ENCODE data around the gene LRRTM2. TPM values are rescaled to one million over a fixed set of nuclear protein-coding genes. Genes with fewer than 3 reads are reported as not detected.
"Not testable (repeated sequence)": the region's sequence is repeated elsewhere in the genome, so short reads cannot be mapped to it uniquely, and the experiment has no call there.

The LRRTM2 gene
- total RNA-seq, 2 experiments from 2014 or later, result 0.23 TPM; not detected in 1

GRCh38 chr5:138844125-138844461, 31.0 kb downstream of the LRRTM2 start:
- Mint-ChIP-seq H3K4me3 (no peak overlapping the region), H3K4me1 (peaks cover 5% of the 10 kb centered on the region), H3K36me3 (ENCODE audit: low read depth) (no peaks in the 10 kb centered on the region), H3K27ac (no peak overlapping the region), H3K9me3 (no peaks in the 10 kb centered on the region), H3K27me3 (no peaks in the 10 kb centered on the region)
- DNase-seq, result no peak
- ChIA-PET CTCF (interaction anchor here (0.7 to 1.3 kb wide), 2 partner anchors 10 to 54 kb away, joined by 4 read pairs; no protein-coding TSS in a partner anchor), POLR2A (no interaction called here)

GRCh38 chr5:138843316-138844124, 31.6 kb downstream of the LRRTM2 start:
- H3K9me3 Mint-ChIP-seq, result no peaks in the 10 kb centered on the region
- no peaks in the 10 kb centered on the region for H3K27me3 Mint-ChIP-seq
- H3K27ac Mint-ChIP-seq, result no peak overlapping the region
- POLR2A ChIA-PET, result no interaction called here
- H3K36me3 Mint-ChIP-seq (ENCODE audit: low read depth), result no peaks in the 10 kb centered on the region
- H3K4me1 Mint-ChIP-seq, result peaks cover 4% of the 10 kb centered on the region
- no peak overlapping the region for H3K4me3 Mint-ChIP-seq
- CTCF ChIA-PET, result interaction anchor here (1.3 kb wide), 1 partner anchor 9 kb away, joined by 4 read pairs; no protein-coding TSS in a partner anchor
- DNase-seq, result no peak

GRCh38 chr5:138841531-138841930, 33.6 kb downstream of the LRRTM2 start:
- POLR2A ChIA-PET, result no interaction called here
- H3K9me3 Mint-ChIP-seq, result no peaks in the 10 kb centered on the region
- peaks cover 2% of the 10 kb centered on the region for H3K4me1 Mint-ChIP-seq
- H3K4me3 Mint-ChIP-seq, result no peak overlapping the region
- CTCF ChIA-PET, result no interaction called here
- H3K36me3 Mint-ChIP-seq (ENCODE audit: low read depth), result no peaks in the 10 kb centered on the region
- DNase-seq, result no peak
- H3K27me3 Mint-ChIP-seq, result no peaks in the 10 kb centered on the region
- H3K27ac Mint-ChIP-seq, result no peak overlapping the region

GRCh38 chr5:138840103-138840502, 35.0 kb downstream of the LRRTM2 start:
- CTCF ChIA-PET, result no interaction called here
- H3K4me1 Mint-ChIP-seq, result peaks cover 2% of the 10 kb centered on the region
- H3K9me3 Mint-ChIP-seq, result no peaks in the 10 kb centered on the region

GRCh38 chr5:138837160-138837559, 38.0 kb downstream of the LRRTM2 start:
- peaks cover 4% of the 10 kb centered on the region for H3K36me3 Mint-ChIP-seq (ENCODE audit: low read depth)
- CTCF ChIA-PET, result no interaction called here
- no peaks in the 10 kb centered on the region for H3K27me3 Mint-ChIP-seq

More at GRCh38 chr5:138840103-138840502, 35.0 kb downstream of the LRRTM2 start:
- H3K36me3 Mint-ChIP-seq (ENCODE audit: low read depth), result no peaks in the 10 kb centered on the region
- DNase-seq, result no peak
- H3K27me3 Mint-ChIP-seq, result no peaks in the 10 kb centered on the region
- no peak overlapping the region for H3K4me3 Mint-ChIP-seq
- no peak overlapping the region for H3K27ac Mint-ChIP-seq
- POLR2A ChIA-PET, result no interaction called here

GRCh38 chr5:138834853-138835252, 40.3 kb downstream of the LRRTM2 start:
- H3K36me3 Mint-ChIP-seq (ENCODE audit: low read depth); H3K4me1 Mint-ChIP-seq; DNase-seq; H3K27ac Mint-ChIP-seq; H3K9me3 Mint-ChIP-seq; H3K27me3 Mint-ChIP-seq; POLR2A ChIA-PET; H3K4me3 Mint-ChIP-seq: not testable (repeated sequence)
- CTCF ChIA-PET, result interaction anchor here (1.3 kb wide), 1 partner anchor 10 kb away, joined by 4 read pairs; no protein-coding TSS in a partner anchor

More at GRCh38 chr5:138837160-138837559, 38.0 kb downstream of the LRRTM2 start:
- no peak for DNase-seq
- POLR2A ChIA-PET, result no interaction called here
- peaks cover 5% of the 10 kb centered on the region for H3K4me1 Mint-ChIP-seq
- no peaks in the 10 kb centered on the region for H3K9me3 Mint-ChIP-seq
- no peak overlapping the region for H3K27ac Mint-ChIP-seq
- no peak overlapping the region for H3K4me3 Mint-ChIP-seq

GRCh38 chr5:138833726-138834480, 41.2 kb downstream of the LRRTM2 start:
- H3K36me3 Mint-ChIP-seq (ENCODE audit: low read depth), result peaks cover 7% of the 10 kb centered on the region
- ChIA-PET CTCF (interaction anchor here (1.3 to 2.3 kb wide), 2 partner anchors 9 to 11 kb away, joined by 4 to 5 read pairs; no protein-coding TSS in a partner anchor), POLR2A (no interaction called here)
- no peaks in the 10 kb centered on the region for H3K27me3 Mint-ChIP-seq
- no peak for DNase-seq
- H3K27ac Mint-ChIP-seq, result no peak overlapping the region
- H3K4me3 Mint-ChIP-seq, result no peak overlapping the region
- no peaks in the 10 kb centered on the region for H3K9me3 Mint-ChIP-seq
- peaks cover 6% of the 10 kb centered on the region for H3K4me1 Mint-ChIP-seq

GRCh38 chr5:138833080-138833479, 42.1 kb downstream of the LRRTM2 start:
- no peak overlapping the region for H3K27ac Mint-ChIP-seq
- DNase-seq, result no peak
- ChIA-PET CTCF (interaction anchor here (2.3 kb wide), 1 partner anchor 9 kb away, joined by 5 read pairs; no protein-coding TSS in a partner anchor), POLR2A (no interaction called here)
- H3K4me1 Mint-ChIP-seq, result peaks cover 6% of the 10 kb centered on the region
- H3K9me3 Mint-ChIP-seq, result no peaks in the 10 kb centered on the region
- H3K27me3 Mint-ChIP-seq, result no peaks in the 10 kb centered on the region
- no peak overlapping the region for H3K4me3 Mint-ChIP-seq
- H3K36me3 Mint-ChIP-seq (ENCODE audit: low read depth), result peaks cover 7% of the 10 kb centered on the region

- ChIA-PET CTCF (interaction anchor here (2.3 kb wide), 1 partner anchor 8 kb away, joined by 5 read pairs; no protein-coding TSS in a partner anchor), POLR2A (no interaction called here)
- Mint-ChIP-seq H3K9me3 (no peaks in the 10 kb centered on the region), H3K4me3 (no peak overlapping the region), H3K27me3 (no peaks in the 10 kb centered on the region), H3K27ac (no peak overlapping the region), H3K4me1 (peaks cover 6% of the 10 kb centered on the region), H3K36me3 (ENCODE audit: low read depth) (peaks cover 7% of the 10 kb centered on the region)
- no peak for DNase-seq
Measured at GRCh38 chr5:138832218-138832617, 42.9 kb downstream of the LRRTM2 start.

- ChIA-PET CTCF (no interaction called here), POLR2A (no interaction called here)
- DNase-seq, result no peak
- Mint-ChIP-seq H3K27ac (no peak overlapping the region), H3K4me1 (peaks cover 6% of the 10 kb centered on the region), H3K4me3 (no peak overlapping the region), H3K9me3 (no peaks in the 10 kb centered on the region), H3K36me3 (ENCODE audit: low read depth) (peaks cover 7% of the 10 kb centered on the region), H3K27me3 (no peaks in the 10 kb centered on the region)
Measured at GRCh38 chr5:138831703-138832102, 43.4 kb downstream of the LRRTM2 start.

- H3K4me3 Mint-ChIP-seq, result no peak overlapping the region
- POLR2A ChIA-PET, result no interaction called here
- H3K4me1 Mint-ChIP-seq, result peaks cover 10% of the 10 kb centered on the region
- H3K27me3 Mint-ChIP-seq, result no peaks in the 10 kb centered on the region
- peaks cover 7% of the 10 kb centered on the region for H3K36me3 Mint-ChIP-seq (ENCODE audit: low read depth)
- H3K27ac Mint-ChIP-seq, result no peak overlapping the region
- DNase-seq, result no peak
- CTCF ChIA-PET, result interaction anchor here (0.8 kb wide), 1 partner anchor 236 kb away, joined by 3 read pairs; no protein-coding TSS in a partner anchor
- no peaks in the 10 kb centered on the region for H3K9me3 Mint-ChIP-seq
Measured at GRCh38 chr5:138829341-138829740, 45.8 kb downstream of the LRRTM2 start.

GRCh38 chr5:138828556-138828955, 46.6 kb downstream of the LRRTM2 start:
- POLR2A ChIA-PET, result no interaction called here
- Mint-ChIP-seq H3K9me3 (no peaks in the 10 kb centered on the region), H3K4me1 (peaks cover 10% of the 10 kb centered on the region), H3K36me3 (ENCODE audit: low read depth) (peaks cover 7% of the 10 kb centered on the region), H3K27ac (no peak overlapping the region), H3K4me3 (no peak overlapping the region), H3K27me3 (no peaks in the 10 kb centered on the region)
- DNase-seq, result no peak
- CTCF ChIA-PET, result interaction anchor here (0.8 kb wide), 1 partner anchor 237 kb away, joined by 3 read pairs; no protein-coding TSS in a partner anchor
